Measurements from ENCODE around the gene PPP1R12C.

PPP1R12C gene

GRCh38 chr19:55147545-55148251 is 30.3 kb upstream of the PPP1R12C start:
- no peak overlapping the region for H3K4me3 ChIP-seq
- no peak overlapping the region for H3K27ac ChIP-seq

- peak overlapping the region in 5 of 7 experiments; percentile 2 to 39 (median 12) for H3K4me3 ChIP-seq
- H3K27ac ChIP-seq: peak overlapping the region in 1 of 21 experiments; percentile 40
These were observed 29.4 kb upstream of the PPP1R12C start for GRCh38 chr19:55146705-55147273.

DNA sequence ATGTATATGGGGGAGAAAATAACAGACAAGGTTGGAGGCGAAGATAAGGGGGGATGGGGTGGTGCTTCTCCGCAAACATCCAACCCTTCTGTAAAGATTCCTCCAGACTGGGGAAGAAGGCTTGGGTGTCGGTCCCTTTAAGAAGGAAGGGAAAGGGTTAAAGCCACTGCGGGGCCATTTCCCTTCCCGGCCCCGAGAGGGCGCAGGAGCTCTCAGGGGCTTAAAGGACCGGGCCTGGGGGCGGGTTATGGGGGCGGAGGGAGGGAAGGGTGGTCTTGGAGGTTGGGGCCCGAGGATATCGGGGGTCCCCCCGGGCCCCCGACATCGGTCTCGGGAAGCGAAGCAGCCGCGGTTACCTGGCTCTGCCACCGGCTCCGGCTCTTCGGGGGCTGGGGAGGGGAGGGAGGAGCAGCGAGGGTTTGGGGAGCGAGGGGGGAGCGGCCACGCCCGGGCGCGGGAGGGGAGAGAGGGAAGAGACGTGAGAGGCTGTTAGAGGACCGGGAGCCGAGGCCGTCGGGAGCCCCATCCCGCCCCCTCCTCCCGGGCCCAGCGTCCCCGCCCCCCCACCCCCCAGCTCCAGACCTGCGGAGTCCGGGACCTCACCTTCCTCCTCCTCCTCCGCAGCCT is 28.8 kb upstream of the PPP1R12C start:
- Histone ChIP-seq H3K4me3 (peak overlapping the region in 5 of 7 experiments; percentile 2 to 39 (median 12)), H3K27ac (peak overlapping the region in 2 of 21 experiments; percentile 12 to 40)

- H3K4me3 ChIP-seq: no peak overlapping the region
- no peak overlapping the region for H3K27ac ChIP-seq
These were observed 27.8 kb upstream of the PPP1R12C start for GRCh38 chr19:55145232-55145631.

DNA sequence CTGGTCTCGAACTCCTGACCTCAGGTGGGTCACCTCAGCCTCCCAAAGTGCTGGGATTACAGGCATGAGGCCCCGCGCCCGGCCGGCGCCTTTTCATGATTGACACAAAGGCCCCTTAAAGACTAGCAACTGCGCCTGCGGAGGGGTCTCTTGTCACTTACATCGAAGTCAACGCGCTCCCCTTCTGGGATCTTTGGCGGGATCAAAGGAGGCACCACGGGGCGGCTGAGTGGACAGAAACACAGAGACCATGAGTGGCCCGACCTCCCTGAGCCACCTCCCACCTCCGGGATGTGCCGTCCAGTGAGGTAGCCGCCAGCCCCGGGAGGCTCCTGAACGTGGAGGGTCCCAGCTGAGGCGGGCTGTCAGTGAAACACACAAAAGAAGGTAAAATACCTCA is 24.3 kb upstream of the PPP1R12C start:
- Histone ChIP-seq H3K4me3 (no peak overlapping the region), H3K27ac (no peak overlapping the region)

DNA sequence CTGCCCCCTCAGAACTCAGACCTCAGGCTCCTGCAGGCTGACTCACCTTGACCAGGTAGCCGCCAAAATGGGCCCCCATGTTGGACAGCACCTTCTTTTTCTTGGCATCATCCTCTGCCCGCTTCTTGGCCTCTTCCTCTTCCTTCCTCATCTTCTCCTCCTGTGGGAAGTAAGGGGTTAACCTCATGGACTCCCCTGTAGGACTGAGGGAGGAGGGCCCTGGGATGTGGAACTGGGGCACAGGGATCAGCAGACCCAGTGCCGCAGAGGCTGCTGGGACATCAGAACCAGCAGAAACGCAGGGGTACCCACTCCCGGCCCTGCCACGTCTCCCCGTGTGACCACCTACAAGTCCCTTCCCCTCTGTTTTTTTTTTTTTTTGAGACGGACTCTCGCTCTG is 20.5 kb upstream of the PPP1R12C start:
- Histone ChIP-seq H3K27ac (no peak overlapping the region), H3K4me3 (no peak overlapping the region)

DNA sequence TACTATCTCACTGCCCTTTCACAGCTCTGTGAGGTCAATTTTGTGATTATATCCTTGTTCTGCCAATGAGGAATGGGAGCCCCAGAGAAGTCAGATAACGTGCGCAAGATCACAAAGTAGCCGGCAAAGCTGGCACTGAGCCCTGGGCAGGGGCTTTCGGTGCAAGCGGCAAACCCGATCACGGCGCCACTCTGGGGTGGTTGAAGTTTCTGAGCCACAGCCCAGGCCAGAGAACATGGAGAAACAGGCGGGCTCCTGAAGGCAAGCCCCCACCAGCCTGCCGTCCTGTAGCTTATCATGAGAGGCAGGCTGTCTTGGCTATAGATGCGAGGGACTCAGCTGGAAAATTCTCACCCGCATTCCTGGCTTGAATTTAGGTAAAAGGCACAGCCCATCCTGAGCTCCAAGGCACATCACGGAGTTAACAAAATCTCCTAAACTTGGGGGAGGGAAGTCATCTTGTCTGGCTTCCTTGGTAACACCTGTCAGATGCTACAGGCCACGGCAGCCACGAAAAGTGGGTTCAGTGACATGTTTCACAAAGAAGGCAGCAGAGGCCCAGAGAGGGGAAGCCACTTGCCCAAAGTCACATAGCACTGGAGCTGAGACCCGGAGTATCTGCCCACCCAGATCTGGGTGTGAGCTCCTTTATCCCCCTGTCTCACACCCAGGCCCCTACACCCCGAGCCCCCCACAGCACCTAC is 19.1 kb upstream of the PPP1R12C start:
- Histone ChIP-seq H3K27ac (no peak overlapping the region), H3K4me3 (no peak overlapping the region)

GRCh38 chr19:55134736-55135135 is 17.3 kb upstream of the PPP1R12C start:
- H3K4me3 ChIP-seq: no peak overlapping the region
- no peak overlapping the region for H3K27ac ChIP-seq

DNA sequence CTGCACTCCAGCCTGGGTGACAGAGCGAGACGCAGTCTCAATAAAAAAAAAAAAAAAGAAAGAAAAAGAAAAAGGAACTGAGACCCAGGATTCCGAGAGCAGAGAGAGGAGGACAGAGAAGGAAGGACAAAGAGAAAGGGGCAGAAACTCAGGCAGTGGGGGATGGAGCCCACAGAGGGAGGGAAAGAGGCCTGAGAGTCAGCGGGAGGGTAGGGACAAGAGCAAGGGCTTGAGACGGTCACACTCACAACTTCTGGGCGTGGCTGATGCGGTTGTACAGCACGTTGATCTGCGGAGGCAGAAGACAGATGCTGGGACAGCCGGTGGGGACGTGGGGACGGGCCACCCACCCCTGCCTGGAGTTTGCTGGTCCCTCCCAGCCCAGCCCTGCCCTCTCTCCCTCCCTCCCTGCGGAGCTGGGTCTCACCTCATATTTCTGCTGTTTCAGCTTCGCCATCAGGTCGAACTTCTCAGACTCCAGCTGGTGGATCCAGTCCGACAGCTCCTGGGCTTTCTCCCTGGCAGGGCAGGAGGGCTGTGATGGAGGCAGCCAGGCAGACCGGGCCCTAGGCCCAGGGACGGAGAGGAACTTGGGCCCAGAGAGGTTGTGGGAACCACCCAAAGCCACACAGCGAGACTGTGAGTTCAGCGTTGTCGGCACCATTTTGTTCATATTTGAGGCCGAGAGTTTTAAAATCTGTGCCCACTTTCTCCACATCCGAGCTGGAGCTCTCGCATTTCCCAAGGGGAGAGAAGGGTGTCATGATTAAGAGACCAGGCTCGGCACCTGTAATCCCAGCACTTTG is 16.4 kb upstream of the PPP1R12C start:
- no peak overlapping the region for H3K27ac ChIP-seq
- H3K4me3 ChIP-seq: no peak overlapping the region

DNA sequence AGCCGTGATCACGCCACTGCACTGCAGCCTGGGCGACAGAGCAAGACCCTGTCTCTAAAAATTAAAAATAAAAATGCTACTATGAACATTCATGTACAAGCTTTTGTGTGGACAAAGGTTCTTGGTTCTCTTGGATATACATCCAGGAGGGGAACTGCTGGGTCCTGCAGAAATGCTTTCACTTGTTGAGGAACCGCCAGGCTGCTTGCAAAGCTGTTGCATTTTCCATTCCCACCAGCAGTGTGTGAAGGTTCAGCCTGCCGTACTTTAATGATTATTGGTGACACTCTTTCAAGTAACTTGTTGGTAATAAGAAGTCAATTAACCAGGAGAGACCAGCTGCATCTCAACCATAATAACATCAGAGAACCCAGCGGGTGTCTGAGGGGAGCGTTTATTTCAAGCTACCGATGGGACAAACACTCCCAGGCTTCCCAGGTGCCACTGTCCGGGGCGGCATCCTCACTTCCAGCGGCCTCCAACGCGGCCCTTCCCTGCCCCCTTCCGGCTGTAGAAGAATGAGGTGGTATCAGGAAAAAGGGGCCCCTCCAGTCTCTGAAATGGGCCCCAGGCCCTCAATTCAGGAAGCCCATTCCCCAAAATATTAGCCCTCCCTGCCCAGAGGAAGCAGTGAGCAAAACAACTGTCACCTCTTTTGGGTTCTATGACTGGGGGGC is 15.2 kb upstream of the PPP1R12C start:
- H3K27ac ChIP-seq: no peak overlapping the region
- H3K4me3 ChIP-seq: no peak overlapping the region

- Histone ChIP-seq H3K27ac (no peak overlapping the region), H3K4me3 (no peak overlapping the region)
These were observed 14.0 kb upstream of the PPP1R12C start for GRCh38 chr19:55131421-55131820.

DNA sequence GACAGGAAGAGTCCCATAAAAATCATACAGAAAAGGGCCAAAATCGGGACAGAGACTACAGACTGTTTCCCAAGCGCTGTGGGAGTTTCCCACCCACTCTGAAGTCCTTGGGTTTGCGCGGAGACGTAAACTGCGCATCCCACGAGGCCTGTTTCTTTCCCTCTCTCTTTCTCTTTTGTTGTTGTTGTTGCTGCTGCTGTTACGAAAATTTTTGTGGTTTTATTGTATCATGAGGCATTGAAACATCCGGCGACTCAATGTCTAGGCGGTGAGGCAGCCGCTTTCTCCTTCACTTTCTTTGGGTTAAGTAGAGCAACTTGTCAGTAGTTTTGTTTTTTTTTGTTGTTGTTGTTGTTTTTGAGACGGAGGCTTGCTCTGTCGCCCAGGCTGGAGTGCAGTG is 1.6 kb upstream of the PPP1R12C start:
- Histone ChIP-seq H3K4me3 (peak overlapping the region in 2 of 7 experiments; percentile 85 to 90), H3K27ac (peak overlapping the region in 1 of 21 experiments; percentile 89)

GRCh38 chr19:55118401-55118991 is 1.1 kb upstream of the PPP1R12C start:
- Histone ChIP-seq H3K27ac (peak overlapping the region in 15 of 21 experiments; percentile 46 to 89 (median 74)), H3K4me3 (peak overlapping the region; percentile 42 to 90 (median 85))

DNA sequence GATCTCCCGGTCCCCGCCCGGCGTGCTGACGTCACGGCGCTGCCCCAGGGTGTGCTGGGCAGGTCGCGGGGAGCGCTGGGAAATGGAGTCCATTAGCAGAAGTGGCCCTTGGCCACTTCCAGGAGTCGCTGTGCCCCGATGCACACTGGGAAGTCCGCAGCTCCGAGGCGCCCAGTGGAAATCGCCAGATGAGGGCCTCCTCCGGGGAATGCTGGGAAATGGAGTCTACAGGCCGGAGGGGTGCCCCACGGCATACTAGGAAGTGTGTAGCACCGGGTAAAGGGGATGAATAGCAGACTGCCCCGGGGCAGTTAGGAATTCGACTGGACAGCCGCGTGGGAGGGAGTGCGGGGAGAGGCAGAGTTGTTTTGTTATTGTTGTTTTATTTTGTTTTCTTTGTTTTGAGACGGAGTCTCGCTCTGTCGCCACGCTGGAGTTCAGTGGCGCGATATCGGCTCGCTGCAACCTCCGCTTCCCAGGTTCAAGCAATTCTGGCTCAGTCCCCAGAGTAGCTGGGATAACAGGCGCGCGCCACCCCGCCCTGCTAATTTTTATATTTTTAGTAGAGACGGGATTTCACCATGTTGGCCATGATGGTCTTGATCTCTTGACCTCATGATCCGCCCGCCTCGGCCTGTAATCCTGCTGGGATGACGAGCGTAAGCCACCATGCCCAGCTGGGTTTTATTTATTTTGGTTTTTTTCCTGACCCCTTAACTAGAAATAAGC is 390 bp upstream of the PPP1R12C start:
- H3K27ac ChIP-seq: peak overlapping the region in 20 of 21 experiments; percentile 46 to 89 (median 74)

DNA sequence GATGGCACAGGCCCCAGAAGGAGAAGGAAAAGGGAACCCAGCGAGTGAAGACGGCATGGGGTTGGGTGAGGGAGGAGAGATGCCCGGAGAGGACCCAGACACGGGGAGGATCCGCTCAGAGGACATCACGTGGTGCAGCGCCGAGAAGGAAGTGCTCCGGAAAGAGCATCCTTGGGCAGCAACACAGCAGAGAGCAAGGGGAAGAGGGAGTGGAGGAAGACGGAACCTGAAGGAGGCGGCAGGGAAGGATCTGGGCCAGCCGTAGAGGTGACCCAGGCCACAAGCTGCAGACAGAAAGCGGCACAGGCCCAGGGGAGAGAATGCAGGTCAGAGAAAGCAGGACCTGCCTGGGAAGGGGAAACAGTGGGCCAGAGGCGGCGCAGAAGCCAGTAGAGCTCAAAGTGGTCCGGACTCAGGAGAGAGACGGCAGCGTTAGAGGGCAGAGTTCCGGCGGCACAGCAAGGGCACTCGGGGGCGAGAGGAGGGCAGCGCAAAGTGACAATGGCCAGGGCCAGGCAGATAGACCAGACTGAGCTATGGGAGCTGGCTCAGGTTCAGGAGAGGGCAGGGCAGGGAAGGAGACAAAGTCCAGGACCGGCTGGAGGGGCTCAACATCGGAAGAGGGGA is 1.1 kb downstream of the PPP1R12C start:
- Histone ChIP-seq H3K27ac (peak overlapping the region in 20 of 21 experiments; percentile 62 to 89 (median 82)), H3K4me3 (peak overlapping the region; percentile 67 to 90 (median 85))

More for the DNA sequence above, 390 bp upstream of the PPP1R12C start:
- H3K4me3 ChIP-seq: peak overlapping the region; percentile 42 to 90 (median 85)

- Histone ChIP-seq H3K27ac (peak overlapping the region in 16 of 21 experiments; percentile 49 to 89 (median 83)), H3K4me3 (peak overlapping the region in 6 of 7 experiments; percentile 67 to 90 (median 88))
These were observed 1.9 kb downstream of the PPP1R12C start for GRCh38 chr19:55115446-55116065.

All from skin epidermis (tissue), 12 donors.